Measurements from ENCODE around the gene SH3RF3.

DNA sequence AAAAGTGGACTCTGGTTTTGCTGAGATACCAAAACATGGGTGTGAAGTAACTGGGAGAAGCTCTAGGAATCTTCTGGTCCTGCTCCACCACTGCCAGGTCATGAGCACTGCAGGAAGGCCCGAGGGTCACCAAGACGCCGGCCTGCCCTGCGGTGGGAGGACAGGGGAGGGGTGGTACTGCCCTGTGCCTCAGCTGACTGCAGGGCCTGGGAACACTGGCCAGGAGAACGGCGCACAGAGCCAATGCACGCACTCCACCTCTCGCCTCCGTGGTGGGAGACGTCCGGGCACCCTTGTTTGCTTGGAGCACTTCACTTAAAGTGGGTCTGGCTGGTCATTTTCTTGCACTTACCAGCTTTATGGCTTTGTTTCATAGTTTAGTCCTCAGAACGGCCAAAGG lies 153.4 kb downstream of the SH3RF3 start:
- TF ChIP-seq SUZ12 (IDR thresholded peaks at IDR 0.05; ENCODE audit: extremely low read depth, insufficient read depth, insufficient read length), result no peak
- no peak for TF ChIP-seq YY1 (IDR thresholded peaks at IDR 0.05; ENCODE audit: insufficient read depth, insufficient read length)

Measured in NT2/D1 (cell line).